ENCODE data around the gene GALNT2.
A peak's percentile ranks its signal among the peaks of the same experiment; 100 is the strongest.

GALNT2 gene

DNA sequence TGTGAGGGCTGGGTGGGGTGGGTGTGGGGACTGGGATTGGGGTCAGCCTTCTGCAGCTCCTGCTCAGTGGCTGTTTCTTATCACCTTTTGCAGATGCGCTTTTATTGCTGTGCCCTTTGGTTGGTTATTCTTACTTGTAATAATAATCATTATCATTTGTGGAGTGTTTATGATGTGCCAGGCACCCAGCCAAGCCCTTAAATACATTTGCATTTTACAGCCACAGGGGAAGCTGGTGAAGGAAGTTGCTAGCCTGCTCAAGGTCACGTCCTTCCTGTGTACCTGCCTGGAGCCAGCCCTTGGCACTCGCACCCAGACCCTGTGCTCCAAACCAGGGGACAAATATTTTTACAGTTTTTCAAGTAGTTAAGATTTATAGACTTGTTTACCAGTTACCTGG, 215.1 kb downstream of the GALNT2 start:
- H3K79me2 ChIP-seq (ENCODE audit: insufficient read depth, low read length) = peaks cover 41% of the 10 kb centered on the region; the same call in 1 of the 2 replicates
- H3K27me3 ChIP-seq (ENCODE audit: insufficient read depth, low read length, poor library complexity, severe bottlenecking) = no peaks in the 10 kb centered on the region
- TF ChIP-seq EZH2phosphoT487 (IDR thresholded peaks at IDR 0.05; ENCODE audit: borderline replicate concordance) = no peak
- TF ChIP-seq, protein P1, sequence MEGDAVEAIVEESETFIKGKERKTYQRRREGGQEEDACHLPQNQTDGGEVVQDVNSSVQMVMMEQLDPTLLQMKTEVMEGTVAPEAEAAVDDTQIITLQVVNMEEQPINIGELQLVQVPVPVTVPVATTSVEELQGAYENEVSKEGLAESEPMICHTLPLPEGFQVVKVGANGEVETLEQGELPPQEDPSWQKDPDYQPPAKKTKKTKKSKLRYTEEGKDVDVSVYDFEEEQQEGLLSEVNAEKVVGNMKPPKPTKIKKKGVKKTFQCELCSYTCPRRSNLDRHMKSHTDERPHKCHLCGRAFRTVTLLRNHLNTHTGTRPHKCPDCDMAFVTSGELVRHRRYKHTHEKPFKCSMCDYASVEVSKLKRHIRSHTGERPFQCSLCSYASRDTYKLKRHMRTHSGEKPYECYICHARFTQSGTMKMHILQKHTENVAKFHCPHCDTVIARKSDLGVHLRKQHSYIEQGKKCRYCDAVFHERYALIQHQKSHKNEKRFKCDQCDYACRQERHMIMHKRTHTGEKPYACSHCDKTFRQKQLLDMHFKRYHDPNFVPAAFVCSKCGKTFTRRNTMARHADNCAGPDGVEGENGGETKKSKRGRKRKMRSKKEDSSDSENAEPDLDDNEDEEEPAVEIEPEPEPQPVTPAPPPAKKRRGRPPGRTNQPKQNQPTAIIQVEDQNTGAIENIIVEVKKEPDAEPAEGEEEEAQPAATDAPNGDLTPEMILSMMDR (conservative IDR thresholded peaks at IDR 0.05; ENCODE audit: low read length) = no peak
- H3K4me2 ChIP-seq (ENCODE audit: low read depth, low read length, poor library complexity, severe bottlenecking) = peak overlapping the region; percentile 71
- H3K9ac ChIP-seq (ENCODE audit: low read depth, low read length, poor library complexity, severe bottlenecking) = peak overlapping the region; percentile 84
- peaks cover 42% of the 10 kb centered on the region for H3K36me3 ChIP-seq (ENCODE audit: insufficient read depth, low read length)
- no peak overlapping the region for H2AFZ ChIP-seq (ENCODE audit: low read length)
- H3K9me2 ChIP-seq (replicated peaks; ENCODE audit: low read depth, low read length) = no peaks in the 10 kb centered on the region
- H3K4me3 ChIP-seq (ENCODE audit: low read length, poor library complexity, severe bottlenecking) = peak overlapping the region; percentile 58
- peaks cover 22% of the 10 kb centered on the region for H3F3A ChIP-seq (ENCODE audit: low read depth)
- H4K20me1 ChIP-seq (ENCODE audit: insufficient read depth, low read length, poor library complexity, severe bottlenecking) = no peaks in the 10 kb centered on the region
- no peaks in the 10 kb centered on the region for H3K9me3 ChIP-seq (ENCODE audit: insufficient read depth, low read depth, low read length)
- peaks cover 73% of the 10 kb centered on the region for H3K4me1 ChIP-seq (ENCODE audit: insufficient read depth, low read length, poor library complexity, severe bottlenecking)

DNA sequence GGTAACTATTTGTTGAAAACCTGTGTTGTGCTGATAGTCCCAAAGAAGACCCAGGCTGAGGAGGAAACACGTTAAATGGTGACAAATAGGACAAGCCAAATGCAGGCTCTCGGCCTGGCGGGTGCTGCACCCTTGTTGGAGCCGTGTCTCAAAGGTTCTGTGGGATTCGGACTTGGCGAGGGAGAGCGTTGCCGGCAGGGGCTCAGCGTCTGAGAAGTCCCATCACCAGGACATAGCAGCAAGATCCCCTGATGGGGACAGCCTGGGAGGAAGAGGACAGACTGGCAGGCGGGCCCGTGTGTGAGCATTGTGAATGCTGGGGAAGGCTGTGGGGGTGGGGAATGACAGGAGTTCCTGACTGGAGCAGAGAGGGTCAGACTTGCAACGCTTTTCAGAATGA, 216.6 kb downstream of the GALNT2 start:
- Histone ChIP-seq H3K9me2 (replicated peaks; ENCODE audit: low read depth, low read length) (no peaks in the 10 kb centered on the region), H4K20me1 (ENCODE audit: insufficient read depth, low read length, poor library complexity, severe bottlenecking) (no peaks in the 10 kb centered on the region), H2AFZ (ENCODE audit: low read length) (no peak overlapping the region), H3K4me2 (ENCODE audit: low read depth, low read length, poor library complexity, severe bottlenecking) (peak overlapping the region; percentile 62), H3K9me3 (ENCODE audit: insufficient read depth, low read depth, low read length) (no peaks in the 10 kb centered on the region), H3K79me2 (ENCODE audit: insufficient read depth, low read length) (peaks cover 35% of the 10 kb centered on the region; the same call in 1 of the 2 replicates), H3K4me1 (ENCODE audit: insufficient read depth, low read length, poor library complexity, severe bottlenecking) (peaks cover 59% of the 10 kb centered on the region), H3K4me3 (ENCODE audit: low read length, poor library complexity, severe bottlenecking) (no peak overlapping the region), H3K9ac (ENCODE audit: low read depth, low read length, poor library complexity, severe bottlenecking) (peak overlapping the region; percentile 84), H3K36me3 (ENCODE audit: insufficient read depth, low read length) (peaks cover 33% of the 10 kb centered on the region), H3F3A (ENCODE audit: low read depth) (peaks cover 19% of the 10 kb centered on the region), H3K27me3 (ENCODE audit: insufficient read depth, low read length, poor library complexity, severe bottlenecking) (no peaks in the 10 kb centered on the region)
- no peak for TF ChIP-seq EZH2phosphoT487 (IDR thresholded peaks at IDR 0.05; ENCODE audit: borderline replicate concordance)
- TF ChIP-seq, protein P1 (conservative IDR thresholded peaks at IDR 0.05; ENCODE audit: low read length) = no peak

DNA sequence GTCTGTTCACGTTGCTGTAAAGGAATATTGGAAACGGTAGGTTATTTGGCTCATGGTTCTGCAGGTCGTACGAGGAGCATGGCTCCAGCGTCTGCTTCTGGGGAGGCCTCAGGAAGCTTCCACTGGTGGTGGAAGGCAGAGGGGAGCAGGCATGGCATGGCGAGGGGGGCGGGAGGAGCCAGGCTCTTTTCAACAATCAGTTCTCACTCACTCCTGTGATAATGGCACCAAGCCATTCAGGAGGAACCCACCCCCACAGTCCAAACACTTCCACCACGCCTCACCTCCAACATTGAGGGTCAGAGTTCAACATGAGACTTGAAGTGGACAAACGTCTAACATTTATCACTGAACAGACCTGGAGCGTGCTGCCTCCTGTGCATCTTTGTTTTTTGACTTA, 217.9 kb downstream of the GALNT2 start:
- peaks cover 52% of the 10 kb centered on the region for H3K4me1 ChIP-seq (ENCODE audit: insufficient read depth, low read length, poor library complexity, severe bottlenecking)
- no peak overlapping the region for H3K9ac ChIP-seq (ENCODE audit: low read depth, low read length, poor library complexity, severe bottlenecking)
- no peak overlapping the region for H3K4me2 ChIP-seq (ENCODE audit: low read depth, low read length, poor library complexity, severe bottlenecking)
- H3K4me3 ChIP-seq (ENCODE audit: low read length, poor library complexity, severe bottlenecking) = no peak overlapping the region
- H3F3A ChIP-seq (ENCODE audit: low read depth) = peaks cover 19% of the 10 kb centered on the region
- H3K79me2 ChIP-seq (ENCODE audit: insufficient read depth, low read length) = peaks cover 26% of the 10 kb centered on the region; the same call in 1 of the 2 replicates
- TF ChIP-seq, protein P1 (conservative IDR thresholded peaks at IDR 0.05; ENCODE audit: low read length) = no peak
- TF ChIP-seq EZH2phosphoT487 (IDR thresholded peaks at IDR 0.05; ENCODE audit: borderline replicate concordance) = no peak
- no peak overlapping the region for H2AFZ ChIP-seq (ENCODE audit: low read length)
- no peaks in the 10 kb centered on the region for H4K20me1 ChIP-seq (ENCODE audit: insufficient read depth, low read length, poor library complexity, severe bottlenecking)
- H3K36me3 ChIP-seq (ENCODE audit: insufficient read depth, low read length) = peaks cover 21% of the 10 kb centered on the region
- H3K9me3 ChIP-seq (ENCODE audit: insufficient read depth, low read depth, low read length) = no peaks in the 10 kb centered on the region
- H3K27me3 ChIP-seq (ENCODE audit: insufficient read depth, low read length, poor library complexity, severe bottlenecking) = no peaks in the 10 kb centered on the region
- no peaks in the 10 kb centered on the region for H3K9me2 ChIP-seq (replicated peaks; ENCODE audit: low read depth, low read length)
